Ecto neural progenitor cell (in vitro differentiated cells): Measurements from ENCODE around the gene PROSER3.
"Not testable (repeated sequence)": the region's sequence is repeated elsewhere in the genome, so short reads cannot be mapped to it uniquely, and the experiment has no call there.

Experiments
- DNase-seq: peaks from one replicate; pipeline ENCODE4 v3.0.0-alpha.2; 2018; ENCODE audit warnings: low spot score

Gene PROSER3

GRCh38 chr19:35792312-35792711 is 34.3 kb downstream of the PROSER3 start:
- DNase-seq = no peak

GRCh38 chr19:35792888-35793287 is 34.9 kb downstream of the PROSER3 start:
- no peak for DNase-seq

- DNase-seq = no peak
Observed at GRCh38 chr19:35793381-35794165, 35.6 kb downstream of the PROSER3 start.

GRCh38 chr19:35795564-35795963 is 37.6 kb downstream of the PROSER3 start:
- DNase-seq = not testable (repeated sequence)

DNA sequence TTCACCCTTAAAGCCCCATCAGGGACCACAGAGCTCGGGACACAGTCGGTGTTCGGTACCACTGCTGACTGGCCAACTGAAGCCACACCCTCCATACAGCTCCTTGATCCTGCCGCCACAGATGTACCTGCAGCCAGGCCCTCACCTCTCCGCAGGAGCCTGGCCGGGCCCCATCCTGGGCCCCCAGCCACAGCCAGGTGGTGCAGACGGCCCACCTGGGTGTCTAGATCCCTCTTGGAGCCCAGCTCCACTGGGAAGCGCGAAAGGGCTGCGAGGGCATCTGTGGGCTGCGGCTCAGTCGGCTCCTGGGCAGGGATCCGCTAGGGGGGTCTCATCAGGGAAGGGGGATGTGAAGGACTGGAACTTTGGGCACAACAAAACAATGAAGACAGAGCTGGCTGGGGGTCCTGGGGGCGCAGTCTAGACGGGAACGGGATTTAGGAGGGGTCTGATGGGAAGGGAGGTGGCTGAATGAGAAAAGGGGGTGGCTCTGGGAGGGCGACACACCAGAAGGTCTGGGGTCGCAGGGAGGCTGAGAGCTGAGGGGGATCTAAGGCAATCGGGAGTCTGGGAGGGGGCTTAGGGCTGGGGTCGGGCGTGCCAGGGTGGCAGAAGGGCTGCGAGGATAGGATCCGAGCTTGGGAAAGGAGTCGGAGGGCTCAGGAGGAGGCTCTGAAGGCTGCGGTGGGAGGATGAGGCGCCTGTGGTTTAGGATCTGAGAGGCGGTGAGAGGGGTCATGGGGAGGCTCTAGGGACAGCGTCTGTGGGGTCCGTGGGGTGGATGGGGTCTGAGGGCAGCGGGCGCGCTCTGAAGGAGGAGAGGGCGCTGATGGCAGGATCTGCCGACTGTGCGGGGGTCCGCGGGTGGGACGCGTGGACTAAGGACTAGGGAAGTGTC is 38.9 kb downstream of the PROSER3 start:
- DNase-seq = no peak

GRCh38 chr19:35797663-35798062 is 39.7 kb downstream of the PROSER3 start:
- no peak for DNase-seq

GRCh38 chr19:35801828-35802227 is 43.9 kb downstream of the PROSER3 start:
- DNase-seq = no peak

DNA sequence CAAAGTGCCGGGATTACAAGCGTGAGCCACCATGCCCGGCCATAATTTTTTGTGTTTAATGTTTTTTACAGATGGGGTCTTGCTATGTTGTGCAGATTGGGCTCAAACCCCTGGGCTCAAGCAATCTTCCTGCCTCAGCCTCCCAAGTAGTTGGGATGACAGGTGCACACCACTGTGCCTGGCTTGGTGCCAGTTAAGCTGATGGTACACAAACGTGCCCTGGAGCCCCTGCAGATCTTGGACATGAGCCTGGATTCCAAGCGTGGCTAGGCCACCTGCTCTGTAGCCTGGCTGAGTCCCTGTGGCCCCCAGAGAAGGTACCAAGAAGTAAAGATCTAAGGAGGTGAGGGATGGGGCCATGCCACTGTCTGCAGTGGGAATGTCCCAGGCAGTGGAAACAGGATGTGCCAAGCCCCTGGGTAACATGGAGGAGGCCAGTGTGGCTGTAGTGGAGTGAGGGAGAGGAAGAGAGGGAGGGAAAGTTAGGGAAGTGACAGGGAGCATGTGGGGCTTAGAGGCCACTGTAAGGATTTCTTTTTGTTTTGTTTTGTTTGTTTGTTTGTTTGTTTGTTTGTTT is 47.6 kb downstream of the PROSER3 start:
- DNase-seq = no peak

GRCh38 chr19:35806597-35806996 is 48.6 kb downstream of the PROSER3 start:
- no peak for DNase-seq

DNA sequence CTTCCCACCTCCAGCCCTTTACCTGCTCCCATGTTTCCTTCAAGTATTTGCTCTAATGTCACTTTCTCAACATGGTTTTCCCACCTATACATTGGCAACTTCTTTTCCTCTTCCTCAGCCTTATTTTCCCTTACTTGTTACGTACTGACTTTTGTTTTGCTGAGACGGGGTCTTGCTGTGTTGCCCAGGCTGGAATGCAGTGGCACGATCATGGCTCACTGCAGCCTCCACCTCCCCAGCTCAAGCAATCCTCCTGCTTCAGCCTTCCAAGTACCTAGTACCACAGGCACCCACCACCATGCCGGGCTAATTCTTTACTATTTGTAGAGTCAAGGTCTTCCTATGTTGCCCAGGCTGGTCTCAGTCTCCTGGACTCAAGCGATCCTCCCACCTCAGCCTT is 49.7 kb downstream of the PROSER3 start:
- no peak for DNase-seq

DNA sequence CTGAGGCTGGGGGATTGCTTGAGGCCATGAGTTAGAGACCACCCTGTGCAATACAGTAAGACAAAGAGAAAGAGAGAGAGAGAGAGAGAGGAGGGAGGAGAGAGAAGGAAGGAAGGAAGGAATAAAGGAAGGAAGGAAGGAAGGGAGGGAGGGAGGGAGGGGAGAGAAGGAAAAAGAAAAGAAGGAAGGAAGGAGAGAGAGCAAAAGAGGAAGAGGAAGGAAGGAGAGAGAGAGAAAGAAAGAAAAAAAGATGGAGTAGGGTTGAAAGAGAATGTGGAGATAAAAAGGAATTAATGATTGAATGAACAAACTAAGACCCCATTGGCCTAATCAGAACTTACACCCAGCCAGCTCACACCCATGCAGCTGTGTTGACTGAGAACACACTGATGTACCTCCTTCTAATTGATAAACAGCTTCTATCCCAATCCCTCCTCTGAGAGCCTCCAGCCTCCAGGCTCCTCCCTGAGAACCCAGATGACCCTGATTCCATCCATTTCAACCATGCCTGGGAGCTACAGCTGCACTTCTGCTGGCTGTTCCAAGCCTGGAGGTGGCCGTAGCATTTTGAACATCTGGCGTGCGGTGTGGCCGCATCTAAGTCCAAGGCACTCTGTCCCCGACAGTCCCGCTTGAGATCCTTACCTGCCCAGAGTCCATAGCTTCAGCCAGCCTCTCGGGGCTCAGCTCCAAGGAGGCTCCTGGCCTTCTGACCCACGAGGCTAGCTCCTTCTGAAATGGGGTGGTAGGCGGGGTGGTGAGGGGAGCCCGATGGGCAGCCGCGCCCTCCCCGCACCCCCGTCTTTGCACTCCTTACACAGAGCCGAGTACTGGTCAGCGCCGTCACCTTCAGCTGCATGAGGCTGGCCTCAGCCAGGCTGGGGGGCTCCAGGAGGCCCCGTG is 53.6 kb downstream of the PROSER3 start:
- no peak for DNase-seq

DNA sequence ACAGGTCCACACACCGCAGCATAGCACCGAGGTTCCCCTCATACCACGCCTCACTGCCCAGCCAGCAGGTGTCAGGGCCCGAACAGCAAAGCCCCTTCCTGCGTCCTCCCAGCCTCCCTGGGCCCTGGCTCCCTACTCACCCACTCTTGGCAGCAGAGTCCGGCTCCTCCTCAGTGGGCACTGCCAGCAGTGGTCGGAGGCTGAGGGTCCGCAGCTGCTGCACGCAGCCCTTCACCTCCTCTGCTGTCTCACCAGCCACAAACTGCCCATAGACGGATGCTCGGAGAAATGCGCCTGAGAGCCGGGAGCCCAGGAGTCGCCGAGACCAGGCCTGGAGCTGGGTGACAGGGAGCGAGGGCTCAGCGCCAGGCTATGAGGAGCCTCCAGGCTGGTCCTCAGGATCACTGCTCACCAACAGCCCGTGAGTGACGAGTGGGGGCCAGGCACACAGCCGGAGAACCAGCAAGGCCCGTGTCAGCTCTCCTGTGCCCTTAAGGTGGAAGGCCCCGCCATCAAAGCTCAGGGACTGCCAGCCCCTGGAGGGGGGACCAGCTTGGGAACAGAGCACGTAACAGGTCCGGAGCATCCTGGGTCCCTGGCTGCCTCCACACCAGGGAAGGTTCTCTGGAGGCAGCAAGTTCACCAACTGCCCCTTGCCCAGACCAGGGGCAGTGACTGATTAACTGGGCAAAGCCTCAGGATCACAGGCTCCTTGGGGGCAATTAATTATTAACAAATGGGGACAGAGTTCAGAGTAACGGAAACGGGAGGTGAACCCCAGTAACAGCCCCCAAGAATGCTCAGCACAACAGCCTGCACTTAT is 54.5 kb downstream of the PROSER3 start, which contains the start of gene PRODH2:
Gene PRODH2, minus strand, starts transcription at position 626 of the 823 bp plus-strand sequence. Its CDS starts 40 bp downstream, at position 586.
- no peak for DNase-seq

DNA sequence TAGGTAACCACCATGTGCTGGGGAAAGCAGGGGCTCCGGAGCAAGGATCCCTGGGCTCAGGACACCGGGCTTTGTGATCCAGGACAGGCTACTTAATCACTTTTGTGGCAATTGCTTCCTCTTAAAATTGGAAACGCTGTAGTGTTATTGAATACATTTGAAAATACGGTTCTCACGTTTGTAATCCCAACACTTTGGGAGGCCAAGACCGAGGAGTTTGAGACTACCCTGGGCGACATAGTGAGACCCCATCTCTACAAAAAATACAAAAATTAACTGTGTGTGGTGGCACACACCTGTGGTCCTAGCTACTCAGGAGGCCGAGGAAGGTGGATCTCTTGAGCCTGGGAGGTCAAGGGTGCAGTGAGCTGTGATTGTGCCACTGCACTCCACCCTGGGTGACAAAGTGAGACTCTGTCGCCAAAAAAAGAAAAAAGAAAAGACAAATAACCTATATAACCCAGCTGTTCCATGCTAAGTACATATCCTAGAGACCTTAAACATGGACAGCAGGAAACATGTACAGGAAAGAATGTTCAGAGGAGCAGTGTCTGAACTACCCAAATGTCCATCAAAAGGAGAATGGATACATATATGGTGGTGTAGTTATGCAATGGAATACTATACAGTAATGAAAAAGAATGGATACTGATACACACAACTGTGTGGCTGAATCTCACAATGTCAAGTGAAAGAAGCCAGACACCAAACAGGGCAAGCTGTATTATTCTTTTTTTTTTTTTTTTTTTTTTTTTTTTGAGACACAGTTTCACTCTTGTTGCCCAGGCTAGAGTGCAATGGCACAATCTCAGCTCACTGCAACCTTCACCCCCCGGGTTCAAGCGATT is 55.3 kb downstream of the PROSER3 start:
- no peak for DNase-seq

GRCh38 chr19:35816262-35816661 is 58.3 kb downstream of the PROSER3 start:
- DNase-seq = no peak

- no peak for DNase-seq
Observed at GRCh38 chr19:35816846-35817245, 58.9 kb downstream of the PROSER3 start.

DNA sequence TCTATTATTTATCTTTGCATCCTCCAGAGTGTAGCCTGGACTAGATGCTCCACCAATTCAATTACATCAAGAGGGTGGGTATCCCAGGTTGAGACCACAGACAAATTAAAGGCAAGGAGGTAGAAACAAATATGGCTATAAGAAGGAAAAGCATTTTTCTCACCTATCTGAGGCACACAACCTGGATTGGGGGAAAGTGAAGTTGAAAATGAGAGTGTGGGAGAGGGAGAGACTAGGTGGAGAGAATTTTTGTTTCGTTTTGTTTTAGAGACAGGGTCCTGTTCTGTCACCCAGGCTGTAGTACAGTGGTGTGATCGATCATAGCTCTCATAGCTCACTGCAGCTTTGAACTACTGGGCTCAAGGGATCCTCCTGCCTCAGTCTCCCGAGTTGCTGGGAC is 60.5 kb downstream of the PROSER3 start:
- DNase-seq = no peak
